Stimulated activated CD4-positive, alpha-beta T cell treated with anti-CD3 and anti-CD28 coated beads, Interleukin-4, amount 100 ng/mL, for 1 hour (primary cell): ENCODE results near the gene MGAT5B.
"Not testable (repeated sequence)": the region's sequence is repeated elsewhere in the genome, so short reads cannot be mapped to it uniquely, and the experiment has no call there.

Experiments
- DNase-seq: peaks from one replicate; pipeline ENCODE4 v3.0.0-alpha.2; 2020

The MGAT5B gene, protein sequence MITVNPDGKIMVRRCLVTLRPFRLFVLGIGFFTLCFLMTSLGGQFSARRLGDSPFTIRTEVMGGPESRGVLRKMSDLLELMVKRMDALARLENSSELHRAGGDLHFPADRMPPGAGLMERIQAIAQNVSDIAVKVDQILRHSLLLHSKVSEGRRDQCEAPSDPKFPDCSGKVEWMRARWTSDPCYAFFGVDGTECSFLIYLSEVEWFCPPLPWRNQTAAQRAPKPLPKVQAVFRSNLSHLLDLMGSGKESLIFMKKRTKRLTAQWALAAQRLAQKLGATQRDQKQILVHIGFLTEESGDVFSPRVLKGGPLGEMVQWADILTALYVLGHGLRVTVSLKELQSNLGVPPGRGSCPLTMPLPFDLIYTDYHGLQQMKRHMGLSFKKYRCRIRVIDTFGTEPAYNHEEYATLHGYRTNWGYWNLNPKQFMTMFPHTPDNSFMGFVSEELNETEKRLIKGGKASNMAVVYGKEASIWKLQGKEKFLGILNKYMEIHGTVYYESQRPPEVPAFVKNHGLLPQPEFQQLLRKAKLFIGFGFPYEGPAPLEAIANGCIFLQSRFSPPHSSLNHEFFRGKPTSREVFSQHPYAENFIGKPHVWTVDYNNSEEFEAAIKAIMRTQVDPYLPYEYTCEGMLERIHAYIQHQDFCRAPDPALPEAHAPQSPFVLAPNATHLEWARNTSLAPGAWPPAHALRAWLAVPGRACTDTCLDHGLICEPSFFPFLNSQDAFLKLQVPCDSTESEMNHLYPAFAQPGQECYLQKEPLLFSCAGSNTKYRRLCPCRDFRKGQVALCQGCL

GRCh38 chr17:76868176-76868668 is at the start of gene MGAT5B:
TSS of gene MGAT5B (plus strand) at chr17:76868404. CDS start at chr17:76869030, 626 bp downstream.
- DNase-seq: peak; percentile 84

- no peak for DNase-seq
These were observed 48.2 kb upstream of the MGAT5B start for GRCh38 chr17:76820039-76820438.

DNA sequence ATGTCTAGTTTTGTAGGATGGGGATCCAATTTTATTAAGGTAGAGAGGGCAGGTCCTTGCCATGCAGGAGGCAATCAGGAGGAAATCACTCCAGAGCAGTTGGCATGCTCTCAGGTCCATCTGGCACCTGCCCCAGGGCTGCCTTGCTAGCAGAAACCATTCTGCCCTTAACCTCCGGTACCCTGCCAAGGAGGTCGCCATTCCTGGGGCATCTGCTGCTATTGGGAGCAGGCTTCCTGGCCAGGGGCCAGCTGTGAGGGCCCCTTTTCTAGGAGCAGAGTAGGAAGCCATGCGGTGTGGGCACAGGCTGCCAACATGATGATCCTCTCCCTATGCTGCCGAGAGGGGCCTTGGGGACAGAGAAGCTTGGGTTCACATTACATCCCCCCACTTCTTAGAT is 47.6 kb upstream of the MGAT5B start:
- DNase-seq: no peak

- no peak for DNase-seq
These were observed 45.9 kb upstream of the MGAT5B start for GRCh38 chr17:76822184-76822778.

DNA sequence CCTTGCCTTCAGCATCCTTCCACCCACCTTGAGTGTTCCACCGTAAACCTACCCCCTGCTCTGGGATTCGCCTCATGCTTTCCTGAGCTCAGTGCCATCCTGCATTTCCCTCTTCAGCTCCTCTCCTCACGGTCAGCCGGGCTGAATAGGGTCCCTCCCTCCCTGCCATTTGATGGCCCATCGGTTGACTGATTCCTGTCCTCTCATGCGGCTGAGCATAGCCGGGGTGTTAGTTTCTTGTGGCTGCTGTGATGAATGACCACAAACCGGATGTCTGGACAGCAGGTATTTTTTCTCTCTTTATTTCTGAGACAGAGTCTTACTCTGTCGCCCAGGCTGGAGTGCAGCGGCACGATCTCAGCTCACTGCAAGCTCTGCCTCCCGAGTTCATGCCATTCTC is 44.1 kb upstream of the MGAT5B start:
- no peak for DNase-seq

DNA sequence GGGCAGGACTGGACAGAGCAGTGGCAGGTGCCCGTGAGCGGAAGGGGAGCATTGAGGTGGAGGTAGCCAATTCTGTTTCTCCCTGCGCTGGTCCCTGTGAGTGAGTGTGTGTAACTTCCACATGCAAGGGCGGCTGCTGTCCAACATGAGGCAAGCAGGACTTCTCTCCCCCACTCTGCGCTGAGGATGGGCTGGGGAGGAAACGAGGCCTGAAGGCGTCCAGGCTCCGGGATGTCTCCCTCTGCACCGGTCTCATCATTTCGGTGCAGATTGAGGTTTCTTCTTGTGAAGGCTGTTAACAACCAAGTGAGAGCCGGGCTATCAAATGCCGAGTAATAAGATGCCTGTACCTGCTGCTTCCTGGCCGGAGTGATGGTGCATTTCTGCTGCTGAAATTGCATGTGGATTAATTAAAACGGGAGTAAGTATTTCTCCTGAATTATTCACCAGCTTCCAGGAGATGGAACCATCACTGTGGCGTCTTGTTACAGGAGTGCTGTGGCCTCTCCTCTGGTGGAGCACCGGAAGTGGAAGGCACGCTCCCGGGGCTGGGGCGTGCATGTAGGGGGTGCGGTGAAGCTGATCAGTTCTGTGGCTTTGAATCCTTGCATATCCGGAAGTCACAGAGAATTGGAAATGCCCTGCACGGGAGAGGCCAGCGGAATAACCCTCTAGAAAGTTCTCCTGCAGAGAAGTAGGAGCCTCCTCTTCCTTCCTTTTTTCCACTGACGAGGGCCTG is 41.7 kb upstream of the MGAT5B start:
- no peak for DNase-seq

GRCh38 chr17:76827736-76828135 is 40.5 kb upstream of the MGAT5B start:
- no peak for DNase-seq

DNA sequence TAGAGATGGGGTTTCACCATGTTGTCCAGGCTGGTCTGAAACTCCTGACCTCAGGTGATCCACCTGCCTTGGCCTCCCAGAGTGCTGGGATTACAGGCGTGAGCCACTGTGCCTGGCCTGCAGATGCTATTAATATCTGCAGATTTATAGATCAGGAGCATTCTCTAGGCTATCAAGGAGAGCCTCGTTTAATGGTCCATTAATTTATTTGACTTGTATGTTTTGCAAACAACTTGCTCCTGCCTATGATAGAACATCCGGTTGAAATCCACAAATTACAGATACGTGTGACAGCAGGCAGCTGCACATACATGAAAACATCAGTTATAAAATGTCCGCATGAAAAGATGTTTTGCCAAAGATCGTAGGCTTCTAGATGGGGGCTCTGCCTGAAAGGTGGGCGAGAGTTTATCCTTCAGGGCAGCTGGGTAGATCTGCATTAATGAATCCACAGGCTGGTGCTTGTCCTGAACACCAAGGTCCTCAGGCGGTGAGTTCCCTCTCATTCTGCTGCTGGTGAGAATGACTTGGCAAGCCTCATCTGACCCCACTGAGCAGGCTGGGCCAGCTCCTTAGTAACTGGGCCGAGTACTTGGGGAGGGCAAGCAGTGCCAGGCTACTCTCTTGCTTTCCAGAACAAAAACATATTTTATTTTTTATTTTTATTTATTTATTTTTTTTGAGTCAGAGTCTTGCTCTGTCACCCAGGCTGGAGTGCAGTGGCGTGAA is 37.1 kb upstream of the MGAT5B start:
- no peak for DNase-seq

GRCh38 chr17:76833034-76833644 is 35.1 kb upstream of the MGAT5B start:
- no peak for DNase-seq

- DNase-seq: no peak
These were observed 34.5 kb upstream of the MGAT5B start for GRCh38 chr17:76833747-76834146.

DNA sequence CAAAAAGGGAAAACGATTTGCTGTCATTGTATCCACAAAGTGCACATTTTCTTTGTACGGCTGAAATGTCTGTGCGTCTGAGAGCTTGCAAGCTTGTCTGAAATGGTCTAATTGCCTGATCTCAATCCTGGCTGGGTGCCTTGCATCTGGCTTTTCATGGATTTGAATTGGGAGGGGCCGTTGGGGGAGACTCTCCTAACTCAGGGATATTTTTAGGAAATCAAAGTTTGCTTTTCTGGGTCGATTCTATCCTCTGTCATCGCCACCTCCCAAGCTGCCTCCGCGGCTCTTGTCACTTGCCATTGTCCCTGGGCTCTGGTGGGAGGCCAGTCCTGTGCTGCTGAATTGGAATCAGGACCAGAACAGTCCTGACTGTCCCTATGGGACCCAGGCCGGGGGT is 33.3 kb upstream of the MGAT5B start:
- DNase-seq: no peak

- DNase-seq: no peak
These were observed 27.8 kb upstream of the MGAT5B start for GRCh38 chr17:76840443-76840767.

DNA sequence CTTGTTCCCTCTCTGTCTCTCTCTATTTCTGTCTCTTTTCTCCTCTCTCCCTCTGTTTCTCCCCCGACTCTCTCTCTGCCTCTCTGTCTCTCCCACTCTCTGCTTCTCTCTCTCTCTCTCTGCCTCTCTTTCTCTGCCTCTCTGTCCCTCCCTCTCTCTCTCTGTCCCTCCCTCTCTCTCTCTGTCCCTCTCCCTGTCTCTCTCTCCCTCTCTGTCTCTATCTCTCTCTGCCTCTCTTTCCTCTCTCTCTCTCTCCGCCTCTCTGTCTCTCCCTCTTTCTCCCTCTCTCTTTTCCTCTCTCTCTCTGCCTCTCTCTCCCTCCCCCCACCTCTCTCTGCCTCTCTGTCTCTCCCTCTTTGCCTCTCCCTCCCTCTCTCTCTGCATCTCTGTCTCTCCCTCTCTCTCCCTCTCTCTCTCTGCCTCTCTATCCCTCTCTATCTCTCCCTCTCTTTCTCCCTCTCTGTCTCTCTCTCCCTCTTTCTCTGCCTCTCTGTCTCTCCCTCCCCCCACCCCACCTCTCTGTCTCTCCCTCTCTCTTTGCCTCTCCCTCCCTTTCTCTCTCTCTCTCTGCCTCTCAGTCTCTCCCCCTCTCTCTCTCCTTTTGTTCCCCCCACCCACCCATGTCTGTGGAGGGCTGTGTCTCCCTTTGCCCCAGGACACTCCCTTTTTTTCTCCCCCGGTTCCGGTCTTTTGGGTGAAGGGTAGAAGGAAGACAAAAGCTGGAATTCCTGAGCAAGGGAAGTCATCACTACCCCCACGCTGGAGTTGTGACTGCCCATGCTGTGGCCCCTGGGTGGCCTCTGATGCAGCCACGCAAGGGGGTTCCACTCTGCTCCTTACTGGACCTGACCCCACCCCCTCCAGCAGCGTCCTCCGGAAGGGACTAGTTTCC is 27.1 kb upstream of the MGAT5B start:
- DNase-seq: no peak

DNA sequence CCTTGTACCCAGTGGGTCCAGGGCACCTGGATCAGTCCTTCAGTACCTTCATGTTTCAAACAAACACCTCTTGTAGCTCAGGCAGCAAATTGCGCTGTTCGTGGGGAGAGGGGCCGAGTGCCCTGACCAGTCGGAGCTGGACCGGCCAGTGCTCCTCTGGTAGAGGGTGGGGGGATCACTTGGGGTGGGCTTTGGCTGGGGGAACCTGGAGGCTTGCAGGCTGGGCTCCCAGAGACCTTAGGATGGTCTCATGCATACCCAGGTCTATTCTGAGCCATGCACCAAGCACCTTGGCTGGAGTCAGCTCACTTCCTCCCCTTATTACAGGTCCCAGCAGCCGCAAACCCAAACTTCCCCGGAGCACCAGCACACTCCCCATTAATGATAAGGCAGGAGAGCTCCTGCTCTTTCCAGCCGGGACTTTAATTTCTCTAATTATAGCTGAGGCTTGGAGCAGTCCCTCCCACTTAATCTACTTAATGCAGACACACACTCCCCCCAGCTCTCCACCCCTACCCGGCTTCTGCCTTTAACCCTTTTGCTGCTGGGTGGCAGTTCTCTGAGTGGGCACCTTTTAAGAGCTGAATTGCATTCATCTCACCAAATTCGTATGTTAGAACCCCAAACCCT is 26.3 kb upstream of the MGAT5B start:
- no peak for DNase-seq

DNA sequence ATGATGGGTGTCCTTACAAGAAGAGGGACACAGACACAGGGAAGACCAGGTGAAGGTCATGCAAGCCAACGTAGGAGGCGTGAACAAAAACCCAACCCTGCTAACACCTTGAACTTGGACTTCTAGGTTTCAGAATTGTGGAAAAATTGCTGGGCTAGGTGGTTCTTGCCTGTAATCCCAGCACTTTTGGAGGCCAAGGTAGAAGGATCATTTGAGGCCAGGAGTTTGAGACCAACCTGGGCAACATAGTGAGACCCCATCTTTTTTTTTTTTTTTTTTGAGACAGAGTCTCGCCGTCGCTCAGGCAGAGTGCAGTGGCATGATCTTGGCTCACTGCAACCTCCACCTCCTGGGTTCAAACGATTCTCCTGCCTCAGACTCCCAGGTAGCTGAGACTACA is 25.1 kb upstream of the MGAT5B start:
- not testable (repeated sequence) for DNase-seq

DNA sequence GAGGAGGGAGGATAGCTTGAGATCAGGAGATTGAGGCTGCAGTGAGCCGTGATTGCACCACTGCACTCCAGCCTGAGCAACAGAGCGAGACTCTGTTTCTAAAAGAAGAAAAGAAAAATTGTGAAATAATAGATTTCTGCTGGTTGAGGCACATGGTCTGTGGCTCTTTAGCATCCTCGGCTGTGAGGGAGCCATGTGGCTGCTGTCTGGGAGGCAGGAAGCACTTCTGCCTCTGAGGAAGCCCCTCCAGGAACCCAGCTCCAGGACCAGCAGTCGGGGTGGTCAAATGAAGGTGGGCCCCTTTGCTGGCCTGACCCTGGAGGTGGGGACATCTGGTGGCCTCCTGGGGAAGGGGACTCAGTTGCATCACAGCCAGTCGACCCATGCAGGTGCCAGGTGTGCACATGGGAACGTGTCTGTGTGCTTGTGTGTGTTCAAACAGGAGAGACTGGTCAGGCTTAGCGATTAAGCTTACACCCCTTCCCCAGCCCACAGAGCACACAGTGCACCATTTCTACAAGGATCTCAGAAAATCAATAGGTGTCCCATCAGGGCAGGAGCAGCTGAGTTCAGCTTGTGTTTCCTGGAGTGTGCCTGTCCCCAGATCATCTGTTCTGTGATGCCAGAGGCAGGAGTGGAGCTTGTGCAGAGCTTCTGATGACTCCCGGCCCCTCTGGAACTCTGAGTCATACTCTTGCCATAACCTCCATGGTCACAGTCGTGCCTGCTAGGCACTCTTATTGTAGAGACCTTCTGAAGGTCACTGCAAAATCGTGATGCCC is 24.3 kb upstream of the MGAT5B start:
- no peak for DNase-seq

DNA sequence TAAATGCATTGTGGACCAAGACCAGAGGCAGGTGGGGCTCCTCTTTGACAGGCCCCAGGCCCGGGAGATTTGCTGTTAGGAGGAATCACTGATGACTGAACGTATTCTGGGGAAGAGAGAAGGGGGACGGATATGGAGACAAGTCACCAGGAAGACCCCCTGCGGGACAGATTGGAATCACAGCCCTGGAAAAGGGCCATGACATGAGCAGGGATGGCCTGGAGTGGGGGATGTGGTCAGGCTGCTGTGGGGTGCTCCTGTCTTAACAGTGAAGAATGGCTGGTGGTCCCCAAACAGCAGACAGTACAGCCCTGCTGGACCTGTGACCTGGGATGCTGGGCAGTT is 23.7 kb upstream of the MGAT5B start:
- no peak for DNase-seq

DNA sequence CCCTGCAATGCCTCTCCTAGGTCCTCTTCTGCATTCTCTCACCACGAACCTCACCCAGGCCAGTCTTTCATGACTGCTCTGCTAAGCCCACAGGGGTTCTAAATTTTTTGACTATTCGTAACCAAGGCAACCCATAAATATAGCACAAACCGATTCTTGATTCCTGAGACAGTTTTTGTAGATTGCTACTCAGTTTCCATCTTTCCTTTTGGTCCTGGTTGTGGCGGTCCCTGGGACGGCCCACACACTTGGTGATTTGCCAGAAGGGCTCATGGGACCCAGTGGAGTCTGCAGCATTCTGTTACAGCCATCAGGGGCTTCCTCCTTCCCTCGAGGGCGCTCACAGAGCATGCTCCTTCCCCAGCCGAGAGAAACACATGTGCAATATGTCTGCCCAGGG is 23.4 kb upstream of the MGAT5B start:
- no peak for DNase-seq

GRCh38 chr17:76845541-76846017 is 22.6 kb upstream of the MGAT5B start:
- no peak for DNase-seq
